Pancreas (tissue), 10 donors: ENCODE measurements around the gene LONP2. TPM values are rescaled to one million over a fixed set of nuclear protein-coding genes. Genes with fewer than 3 reads are reported as not detected.

ENCODE experiments used
- ATAC-seq, 4 donors: fragments of 200-7000 bp; cut with Tn5 transposase; one replicate each; pipeline versions ENCODE4 v1.8.0 to v1.9.1; 2020; ENCODE audit warnings: mild to moderate bottlenecking in 4 of 4, moderate library complexity in 4 of 4
- DNase-seq, 6 donors: peaks; one replicate each; pipeline ENCODE4 v3.0.0-alpha.2; 2020
- FAIRE-seq: peaks from 2 replicates; lab custom pipeline; 2012; peaks lifted over from hg19 to GRCh38; lab: Jason Lieb, UNC
- H3K27ac ChIP-seq, 4 donors: fragments of 200-600 bp; sonication (generic); 1 replicate in 3 of 4; 2 replicates in 1 of 4; pipeline versions ENCODE4 v1.5.0 to v1.8.0; 2020
- H3K27me3 ChIP-seq, 4 donors: fragments of 200-600 bp; one replicate each; pipeline ENCODE4 v1.8.0; 2021
- H3K36me3 ChIP-seq, 3 donors: fragments of 200-600 bp; sonication (generic) in 1 of 3; one replicate each; pipeline versions ENCODE4 v1.5.0 to v1.8.0; 2020 to 2021
- H3K4me1 ChIP-seq, 3 donors: fragments of 200-600 bp; one replicate each; pipeline ENCODE4 v1.8.0; 2021
- H3K4me3 ChIP-seq, 4 donors: fragments of 200-600 bp; sonication (generic) in 2 of 4; one replicate each; pipeline versions ENCODE4 v1.5.0 to v1.8.0; 2020 to 2021
- H3K9me3 ChIP-seq, 4 donors: fragments of 200-600 bp; one replicate each; pipeline ENCODE4 v1.8.0; 2021
- CTCF ChIP-seq, 4 donors: fragments of 200-600 bp; sonication (generic) in 3 of 4; IDR thresholded peaks; one replicate each; pipeline versions ENCODE4 v1.5.0 to v1.8.0; 2021; ENCODE audit warnings: antibody characterized with exemption in 4 of 4
- WGBS, 2 donors: extraction: QIAGEN DNeasy Blood & Tissue Kit; methylation state at CpG; one replicate each; pipeline ENCODE4 v1.1.7; 2013; 5-methylcytosine and 5-hydroxymethylcytosine counted together
- intact Hi-C, 3 donors: fragments of 100-400 bp; cut with DNase I; formaldehyde crosslinking; loops; one replicate each; pipeline versions ENCODE4 v1.11.1 to v1.14.2; 2022
- polyA plus RNA-seq, 2 donors: library from polyadenylated mRNA; stranded (reverse); fragments of 200-250 nt; gene quantifications; one replicate each; pipeline ENCODE4 v1.2.3, GENCODE V29; 2013
- total RNA-seq, 6 donors: library from RNA; stranded (reverse); fragmentation: NEBNext Ultra II Directional in 4 of 6; extraction: Animal tissue kit (Norgen Biotek cat#: 25700) in 4 of 6; gene quantifications; one replicate each; pipeline versions ENCODE4 v1.2.1 to v1.2.4, GENCODE V29; 2021 to 2023
- donor health status: healthy with polysubstance abuse.
- donor health status: DM: no; HTN: no; CAD: no; lungs with moderate emphysema.
- donor health status: DM: no; HTN: no; CAD: no.
- donor health status: control.
- donor health status: control.
- donor health status: Bipolar disorder and iron deficiency.
- donor health status: DM: yes; HTN: yes; CAD: no.
- donor health status: DM: no; HTN: no; CAD: no.
- donor health status: DM: no; HTN: no; CAD: no.
- donor health status: DM: yes; HTN: yes; CAD: no.

Gene LONP2
- total and polyA plus RNA-seq, 8 donors, result 31.4 to 49.1 (median 41.6) TPM

GRCh38 chr16:48334325-48334724 lies 90.2 kb downstream of the LONP2 start:
- intact Hi-C loops, result no loop called here
- peaks cover 0 to 21% (median 10%) of the 10 kb centered on the region in 3 donors for H3K36me3 ChIP-seq
- no peaks in the 10 kb centered on the region for H3K4me1 ChIP-seq
- DNase-seq, result no peak
- H3K27ac ChIP-seq, result no peak overlapping the region
- H3K9me3 ChIP-seq, result no peaks in the 10 kb centered on the region
- ATAC-seq, result no peak
- TF ChIP-seq CTCF (IDR thresholded peaks at IDR 0.05), result no peak
- H3K27me3 ChIP-seq, result no peaks in the 10 kb centered on the region
- H3K4me3 ChIP-seq, result no peak overlapping the region
- no peak for FAIRE-seq
- 90 to 92% methylated on average over 9 of the region's 9 CpGs for WGBS, 2 donors

GRCh38 chr16:48335961-48336360 lies 91.9 kb downstream of the LONP2 start:
- Histone ChIP-seq H3K9me3 (no peaks in the 10 kb centered on the region), H3K27ac (no peak overlapping the region), H3K4me3 (no peak overlapping the region), H3K4me1 (no peaks in the 10 kb centered on the region), H3K27me3 (no peaks in the 10 kb centered on the region), H3K36me3 (peaks cover 0 to 28% (median 10%) of the 10 kb centered on the region in 3 donors)
- WGBS, 2 donors, result 90 to 97% methylated on average over 3 of the region's 3 CpGs
- intact Hi-C loops, result no loop called here
- ATAC-seq (no peak), FAIRE-seq (no peak), DNase-seq (no peak)
- TF ChIP-seq CTCF (IDR thresholded peaks at IDR 0.05), result no peak

GRCh38 chr16:48340054-48340453 lies 96.0 kb downstream of the LONP2 start:
- no peak for FAIRE-seq
- Histone ChIP-seq H3K4me1 (no peaks in the 10 kb centered on the region), H3K27me3 (no peaks in the 10 kb centered on the region), H3K4me3 (no peak overlapping the region), H3K9me3 (no peaks in the 10 kb centered on the region), H3K27ac (no peak overlapping the region), H3K36me3 (peaks cover 0 to 36% (median 0%) of the 10 kb centered on the region in 3 donors)
- intact Hi-C loops, result no loop called here
- no peak for DNase-seq
- WGBS, 2 donors, result 88 to 93% methylated on average over 1 of the region's 1 CpG
- ATAC-seq, result no peak
- no peak for TF ChIP-seq CTCF (IDR thresholded peaks at IDR 0.05)

- ATAC-seq, result no peak
- H3K9me3 ChIP-seq, result no peaks in the 10 kb centered on the region
These were observed 98.5 kb downstream of the LONP2 start for GRCh38 chr16:48342591-48342990.

More at GRCh38 chr16:48342591-48342990, 98.5 kb downstream of the LONP2 start:
- FAIRE-seq (no peak), DNase-seq (no peak)
- no peak overlapping the region for H3K4me3 ChIP-seq
- no peaks in the 10 kb centered on the region for H3K27me3 ChIP-seq
- peaks cover 0 to 23% (median 0%) of the 10 kb centered on the region in 3 donors for H3K36me3 ChIP-seq
- TF ChIP-seq CTCF (IDR thresholded peaks at IDR 0.05), result no peak
- no peak overlapping the region for H3K27ac ChIP-seq
- H3K4me1 ChIP-seq, result no peaks in the 10 kb centered on the region
- WGBS, 2 donors, result 97% methylated on average over 2 of the region's 2 CpGs
- intact Hi-C loops, result no loop called here
